HL-60 (cell line): ENCODE results near the gene PRMT3.
"Not testable (repeated sequence)": the region's sequence is repeated elsewhere in the genome, so short reads cannot be mapped to it uniquely, and the experiment has no call there.

Experiments used
- CTCF ChIP-seq: IDR thresholded peaks from one replicate; pipeline ENCODE4 v1.5.1; 2011; ENCODE audit warnings: low read length, control low read depth, inconsistent platforms; ENCODE audit not compliant: insufficient read depth
- POLR2AphosphoS5 ChIP-seq: IDR thresholded peaks from 2 replicates; pipeline ENCODE4 v1.6.1; 2012; ENCODE audit warnings: low read depth
- REST ChIP-seq: IDR thresholded peaks from 2 replicates; pipeline ENCODE4 v1.6.1; 2012; ENCODE audit warnings: low read depth; ENCODE audit not compliant: insufficient replicate concordance

DNA sequence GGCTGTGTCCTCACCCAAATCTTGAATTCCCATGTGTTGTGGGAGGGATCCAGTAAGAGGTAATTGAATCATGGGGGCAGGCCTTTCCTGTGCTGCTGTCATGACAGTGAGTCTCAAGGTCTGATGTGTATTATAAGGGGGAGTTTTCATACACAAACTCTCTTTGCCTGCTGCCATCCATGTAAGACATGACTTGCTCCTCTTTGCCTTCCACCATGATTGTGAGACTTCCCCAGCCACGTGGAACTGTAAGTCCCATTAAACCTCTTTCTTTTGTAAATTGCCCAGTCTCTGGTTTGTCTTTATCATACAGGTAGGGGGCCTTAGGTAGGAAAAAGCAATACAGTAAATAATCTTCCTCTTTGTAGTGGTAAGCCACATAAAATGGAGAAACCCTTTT is 96.9 kb downstream of the PRMT3 start:
- TF ChIP-seq REST, CTCF, POLR2AphosphoS5: not testable (repeated sequence)
